Common myeloid progenitor, CD34-positive (primary cell): ENCODE measurements around the gene CIBAR2.
"Not testable (repeated sequence)": the region's sequence is repeated elsewhere in the genome, so short reads cannot be mapped to it uniquely, and the experiment has no call there.

Source experiments
- CTCF ChIA-PET: fragments of 350-600 bp; sonication (Branson Sonifier 250); formaldehyde crosslinking; loops from one replicate; lab custom pipeline; 2021; ENCODE audit warnings: antibody characterized with exemption; lab: Charles Lee
- POLR2A ChIA-PET: fragments of 350-600 bp; sonication (Branson Sonifier 250); formaldehyde crosslinking; loops from one replicate; lab custom pipeline; 2021; ENCODE audit warnings: antibody characterized with exemption; lab: Charles Lee
- DNase-seq, 3 donors: peaks; one replicate each; pipeline versions ENCODE4 v3.0.0 to v3.0.0-alpha.2; 2013
- H3K27ac ChIP-seq, 2 experiments: 1 replicate in 1 of 2; 2 replicates in 1 of 2; pipeline ENCODE4 v1.7.0; 2013; ENCODE audit warnings: inconsistent platforms in 2 of 2, low read length in 2 of 2, mild to moderate bottlenecking in 2 of 2, low read depth in 1 of 2, moderate library complexity in 1 of 2; ENCODE audit not compliant: severe bottlenecking in 2 of 2, insufficient read depth in 1 of 2, poor library complexity in 1 of 2
- H3K27me3 ChIP-seq, 5 experiments: replicated peaks in 2 of 5; 1 replicate in 3 of 5; 2 replicates in 2 of 5; pipeline versions ENCODE4 v1.6.1 to v1.7.0; 2013; ENCODE audit warnings: low read length in 4 of 5, mild to moderate bottlenecking in 2 of 5, moderate library complexity in 2 of 5, inconsistent platforms in 1 of 5; ENCODE audit not compliant: insufficient read depth in 5 of 5, control insufficient read depth in 4 of 5
- H3K36me3 ChIP-seq, 4 experiments: 1 replicate in 2 of 4; 2 replicates in 2 of 4; pipeline versions ENCODE4 v1.6.1 to v1.7.0; 2013; ENCODE audit warnings: low read length in 3 of 4, control low read depth in 1 of 4, mild to moderate bottlenecking in 1 of 4; ENCODE audit not compliant: control insufficient read depth in 4 of 4, insufficient read depth in 4 of 4
- H3K4me1 ChIP-seq, 4 experiments: 1 replicate in 3 of 4; 2 replicates in 1 of 4; pipeline versions ENCODE4 v1.6.1 to v1.7.1; 2013; ENCODE audit warnings: low read length in 3 of 4, mild to moderate bottlenecking in 3 of 4, control low read depth in 1 of 4, inconsistent platforms in 1 of 4, moderate library complexity in 1 of 4; ENCODE audit not compliant: control insufficient read depth in 4 of 4, insufficient read depth in 4 of 4; ENCODE audit errors: control extremely low read depth in 1 of 4
- H3K4me3 ChIP-seq, 7 experiments: 1 replicate in 4 of 7; 2 replicates in 3 of 7; pipeline versions ENCODE4 v1.5.1 to v1.7.0; 2013; ENCODE audit warnings: mild to moderate bottlenecking in 7 of 7, low read length in 6 of 7, moderate library complexity in 6 of 7, inconsistent platforms in 2 of 7, low read depth in 2 of 7, control low read depth in 1 of 7; ENCODE audit not compliant: insufficient read depth in 4 of 7, control insufficient read depth in 1 of 7; ENCODE audit errors: extremely low read depth in 1 of 7
- H3K9me3 ChIP-seq, 5 experiments: 1 replicate in 4 of 5; 2 replicates in 1 of 5; pipeline versions ENCODE4 v1.6.1 to v1.7.1; 2013; ENCODE audit warnings: low read length in 4 of 5, mild to moderate bottlenecking in 2 of 5, inconsistent platforms in 1 of 5, low read depth in 1 of 5, moderate library complexity in 1 of 5; ENCODE audit not compliant: control insufficient read depth in 4 of 5, insufficient read depth in 2 of 5; ENCODE audit errors: control extremely low read depth in 1 of 5
- WGBS: methylation state at CpG from one replicate; pipeline ENCODE4 v1.1.5; 2013; ENCODE audit not compliant: insufficient coverage; 5-methylcytosine and 5-hydroxymethylcytosine counted together

The CIBAR2 gene

GRCh38 chr16:85057948-85058347 lies 54.3 kb downstream of the CIBAR2 start:
- ChIA-PET POLR2A (interaction anchor here (0.7 kb wide), 1 partner anchor 84 kb away, joined by 3 read pairs; no protein-coding TSS in a partner anchor), CTCF (interaction anchor here (1.2 to 5.0 kb wide), 4 partner anchors 16 to 316 kb away, joined by 3 to 26 read pairs (median 6); no protein-coding TSS in a partner anchor)
- no peak overlapping the region for H3K27ac ChIP-seq
- no peak for DNase-seq
- no peaks in the 10 kb centered on the region for H3K36me3 ChIP-seq
- no peaks in the 10 kb centered on the region for H3K9me3 ChIP-seq
- H3K27me3 ChIP-seq, result no peaks in the 10 kb centered on the region
- no peak overlapping the region for H3K4me3 ChIP-seq
- peaks cover 17 to 55% (median 43%) of the 10 kb centered on the region in 4 experiments for H3K4me1 ChIP-seq
- WGBS, result 91% methylated on average over 7 of the region's 7 CpGs

GRCh38 chr16:85057212-85057889 lies 54.9 kb downstream of the CIBAR2 start:
- no peaks in the 10 kb centered on the region for H3K27me3 ChIP-seq
- WGBS, result 83% methylated on average over 2 of the region's 9 CpGs
- DNase-seq, result no peak
- CTCF ChIA-PET, result interaction anchor here (0.6 to 5.0 kb wide), 8 partner anchors 16 to 315 kb away, joined by 3 to 26 read pairs (median 4); partner anchors contain the start of genes KIAA0513 and ZDHHC7
- H3K9me3 ChIP-seq, result no peaks in the 10 kb centered on the region
- H3K4me3 ChIP-seq, result no peak overlapping the region
- peaks cover 15 to 50% (median 43%) of the 10 kb centered on the region in 4 experiments for H3K4me1 ChIP-seq
- POLR2A ChIA-PET, result interaction anchor here (0.7 kb wide), 1 partner anchor 84 kb away, joined by 3 read pairs; no protein-coding TSS in a partner anchor
- H3K27ac ChIP-seq, result no peak overlapping the region
- H3K36me3 ChIP-seq, result no peaks in the 10 kb centered on the region

GRCh38 chr16:85056211-85056748 lies 56.0 kb downstream of the CIBAR2 start:
- Histone ChIP-seq H3K4me1 (peaks cover 10 to 41% (median 36%) of the 10 kb centered on the region in 4 experiments), H3K27me3 (no peaks in the 10 kb centered on the region), H3K4me3 (peak overlapping the region in 5 of 7 experiments; percentile 11 to 68 (median 53)), H3K36me3 (no peaks in the 10 kb centered on the region), H3K27ac (peak overlapping the region in 1 of 2 experiments; percentile 71), H3K9me3 (no peaks in the 10 kb centered on the region)
- peak; percentile 25 to 50 (median 33) for DNase-seq
- CTCF ChIA-PET, result interaction anchor here (1.0 to 5.0 kb wide), 10 partner anchors 9 to 66 kb away, joined by 3 to 26 read pairs (median 4); partner anchors contain the start of genes KIAA0513 and ZDHHC7
- POLR2A ChIA-PET, result interaction anchor here (1.1 kb wide), 2 partner anchors 28 to 30 kb away, joined by 3 read pairs; no protein-coding TSS in a partner anchor
- WGBS, result 22% methylated on average over 10 of the region's 16 CpGs

DNA sequence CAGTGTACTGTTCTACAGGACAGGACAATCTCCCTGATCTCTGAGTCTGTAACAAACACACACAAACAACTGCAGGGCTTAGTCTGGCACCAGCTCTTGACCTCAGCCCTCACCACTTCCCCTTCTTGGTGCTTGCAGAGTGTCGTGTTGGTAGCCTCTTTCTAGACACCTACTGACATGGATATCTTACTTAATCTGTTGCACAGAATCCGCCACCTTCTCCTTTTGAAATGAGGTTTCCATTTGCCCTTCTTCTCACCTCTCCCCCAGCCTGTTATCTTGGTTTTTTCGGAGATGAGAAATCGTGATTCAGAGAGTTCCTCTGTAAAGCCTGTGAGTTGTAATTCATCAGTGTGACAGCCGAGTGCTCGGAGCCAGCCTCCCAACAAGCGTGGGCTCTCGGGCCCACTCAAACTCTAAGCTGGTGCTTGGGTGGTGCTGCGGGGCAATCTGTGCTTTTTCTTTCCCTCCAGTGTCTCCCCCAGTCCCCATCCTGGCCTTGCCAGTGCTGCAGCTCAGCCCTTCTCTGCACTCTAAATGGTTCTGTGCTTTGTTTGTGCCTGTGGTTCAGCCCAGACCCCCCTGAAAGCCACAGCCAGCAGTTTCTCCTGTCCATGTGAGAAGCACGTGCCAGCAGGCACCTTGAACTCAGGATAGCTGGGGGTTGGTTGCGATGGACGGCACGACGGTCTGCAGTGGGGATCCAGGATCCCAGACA lies 56.6 kb downstream of the CIBAR2 start:
- H3K9me3 ChIP-seq, result no peaks in the 10 kb centered on the region
- ChIA-PET POLR2A (interaction anchor here (0.6 to 1.1 kb wide), 3 partner anchors 27 to 46 kb away, joined by 3 read pairs; no protein-coding TSS in a partner anchor), CTCF (interaction anchor here (1.0 to 5.0 kb wide), 9 partner anchors 9 to 65 kb away, joined by 3 to 26 read pairs (median 4); partner anchors contain the start of genes KIAA0513 and ZDHHC7)
- H3K27ac ChIP-seq, result peak overlapping the region in 1 of 2 experiments; percentile 71
- peaks cover 12 to 45% (median 42%) of the 10 kb centered on the region in 4 experiments for H3K4me1 ChIP-seq
- peak; percentile 94 to 100 (median 99) for DNase-seq
- H3K27me3 ChIP-seq, result no peaks in the 10 kb centered on the region
- peak overlapping the region in 5 of 7 experiments; percentile 11 to 68 (median 53) for H3K4me3 ChIP-seq
- no peaks in the 10 kb centered on the region for H3K36me3 ChIP-seq
- WGBS, result 9% methylated on average over 9 of the region's 14 CpGs

GRCh38 chr16:85054948-85055492 lies 57.3 kb downstream of the CIBAR2 start:
- Histone ChIP-seq H3K4me3 (peak overlapping the region in 5 of 7 experiments; percentile 11 to 68 (median 53)), H3K36me3 (no peaks in the 10 kb centered on the region), H3K27me3 (no peaks in the 10 kb centered on the region), H3K4me1 (peaks cover 12 to 47% (median 46%) of the 10 kb centered on the region in 4 experiments), H3K9me3 (no peaks in the 10 kb centered on the region), H3K27ac (peak overlapping the region in 1 of 2 experiments; percentile 71)
- ChIA-PET CTCF (interaction anchor here (1.1 to 5.0 kb wide), 6 partner anchors 8 to 64 kb away, joined by 3 to 26 read pairs (median 4); no protein-coding TSS in a partner anchor), POLR2A (interaction anchor here (1.1 kb wide), 1 partner anchor 29 kb away, joined by 3 read pairs; no protein-coding TSS in a partner anchor)
- WGBS, result 58% methylated on average over 3 of the region's 6 CpGs
- DNase-seq, result no peak

- 100% methylated on average over 1 of the region's 3 CpGs for WGBS
- H3K4me3 ChIP-seq, H3K36me3 ChIP-seq, H3K27me3 ChIP-seq, DNase-seq, H3K27ac ChIP-seq, H3K9me3 ChIP-seq: not testable (repeated sequence)
- ChIA-PET CTCF (interaction anchor here (0.6 to 5.0 kb wide), 5 partner anchors 8 to 32 kb away, joined by 3 to 26 read pairs (median 4); partner anchors contain the start of gene KIAA0513), POLR2A (interaction anchor here (0.6 kb wide), 1 partner anchor 256 kb away, joined by 4 read pairs; no protein-coding TSS in a partner anchor)
- H3K4me1 ChIP-seq, result peaks cover 12 to 50% (median 47%) of the 10 kb centered on the region in 4 experiments
Observed at GRCh38 chr16:85054321-85054720, 58.0 kb downstream of the CIBAR2 start.
